Keratinocyte (primary cell): ENCODE results near the gene CDAN1.

Experiments used
- CTCF ChIP-seq, 3 experiments: IDR thresholded peaks in 1 of 3; conservative IDR thresholded peaks in 1 of 3; optimal IDR thresholded peaks in 1 of 3; 2 replicates in 2 of 3; 3 replicates in 1 of 3; pipeline versions ENCODE3 to v1.5.1; 2011; ENCODE audit warnings: low read length in 3 of 3, mild to moderate bottlenecking in 3 of 3, moderate library complexity in 2 of 3, control low read depth in 1 of 3, inconsistent platforms in 1 of 3; ENCODE audit not compliant: insufficient read depth in 2 of 3; ENCODE audit errors: extremely low read depth in 1 of 3
- EZH2 ChIP-seq: IDR thresholded peaks from one replicate; pipeline ENCODE4 v1.6.1; 2012; ENCODE audit warnings: inconsistent platforms, mild to moderate bottlenecking, low read length, moderate library complexity

- TF ChIP-seq CTCF (optimal IDR thresholded peaks at IDR 0.05 in 1 of 3, IDR thresholded peaks at IDR 0.05 in 1 of 3, conservative IDR thresholded peaks at IDR 0.05 in 1 of 3; ENCODE audit: extremely low read depth in 1 of 3, insufficient read depth in 2 of 3, low read length in 3 of 3) (no peak), EZH2 (no peak)
These were observed 5.5 kb downstream of the CDAN1 start for GRCh38 chr15:42731461-42731860.
